ENCODE data around the gene LHFPL6.

DNA sequence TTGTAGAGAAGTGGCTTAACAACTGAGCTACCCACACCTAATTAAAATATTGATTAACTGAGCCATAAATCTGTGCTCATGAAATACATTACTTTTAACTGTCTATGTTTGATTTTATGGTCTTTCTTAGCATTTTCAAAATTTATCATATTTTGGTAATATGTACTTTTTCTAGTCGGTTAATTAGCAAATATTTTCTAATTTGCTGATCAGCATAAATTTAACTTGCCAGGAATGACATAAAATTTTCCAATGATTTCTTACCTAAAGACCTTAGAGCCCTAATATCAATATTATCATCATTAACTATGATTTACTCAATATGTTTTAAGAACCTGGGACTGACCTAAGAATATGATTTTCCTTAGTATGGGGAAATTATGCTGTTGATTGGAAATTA is 32.6 kb upstream of the LHFPL6 start:
- TF ChIP-seq POLR2AphosphoS5 (IDR thresholded peaks at IDR 0.05): no peak
- TF ChIP-seq, protein P1, sequence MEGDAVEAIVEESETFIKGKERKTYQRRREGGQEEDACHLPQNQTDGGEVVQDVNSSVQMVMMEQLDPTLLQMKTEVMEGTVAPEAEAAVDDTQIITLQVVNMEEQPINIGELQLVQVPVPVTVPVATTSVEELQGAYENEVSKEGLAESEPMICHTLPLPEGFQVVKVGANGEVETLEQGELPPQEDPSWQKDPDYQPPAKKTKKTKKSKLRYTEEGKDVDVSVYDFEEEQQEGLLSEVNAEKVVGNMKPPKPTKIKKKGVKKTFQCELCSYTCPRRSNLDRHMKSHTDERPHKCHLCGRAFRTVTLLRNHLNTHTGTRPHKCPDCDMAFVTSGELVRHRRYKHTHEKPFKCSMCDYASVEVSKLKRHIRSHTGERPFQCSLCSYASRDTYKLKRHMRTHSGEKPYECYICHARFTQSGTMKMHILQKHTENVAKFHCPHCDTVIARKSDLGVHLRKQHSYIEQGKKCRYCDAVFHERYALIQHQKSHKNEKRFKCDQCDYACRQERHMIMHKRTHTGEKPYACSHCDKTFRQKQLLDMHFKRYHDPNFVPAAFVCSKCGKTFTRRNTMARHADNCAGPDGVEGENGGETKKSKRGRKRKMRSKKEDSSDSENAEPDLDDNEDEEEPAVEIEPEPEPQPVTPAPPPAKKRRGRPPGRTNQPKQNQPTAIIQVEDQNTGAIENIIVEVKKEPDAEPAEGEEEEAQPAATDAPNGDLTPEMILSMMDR (IDR thresholded peaks at IDR 0.05 in 8 of 11, conservative IDR thresholded peaks at IDR 0.05 in 3 of 11): no peak
- TF ChIP-seq POLR2A (IDR thresholded peaks at IDR 0.05): no peak
